HG03342 (cell line): ENCODE results near the gene ZNF408.

Source experiments
- ATAC-seq: cut with Tn5 transposase; IDR thresholded peaks from one replicate; pipeline ENCODE4 v1.9.1; 2021; ENCODE audit warnings: mild to moderate bottlenecking, moderate library complexity; ENCODE audit not compliant: unreplicated experiment

ZNF408 gene

DNA sequence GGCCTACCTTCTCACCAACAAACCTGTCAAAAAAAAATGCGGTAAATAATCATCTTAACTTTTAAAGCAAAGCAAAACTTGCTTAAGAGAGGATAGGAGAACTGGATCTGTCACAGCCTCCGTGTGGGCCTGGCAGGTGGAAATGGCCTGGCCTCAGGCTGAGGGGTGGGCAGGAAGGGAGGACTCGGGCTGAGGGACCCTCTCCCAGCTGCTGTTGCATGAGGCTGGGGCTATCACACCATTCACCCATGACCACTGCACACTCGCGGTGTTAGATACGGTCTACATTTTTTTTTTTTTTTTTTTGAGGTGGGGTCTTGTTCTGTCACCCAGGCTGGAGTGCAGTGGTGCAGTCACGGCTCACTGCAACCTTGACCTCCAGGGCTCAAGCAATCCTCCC lies 24.9 kb upstream of the ZNF408 start:
- no peak for ATAC-seq

DNA sequence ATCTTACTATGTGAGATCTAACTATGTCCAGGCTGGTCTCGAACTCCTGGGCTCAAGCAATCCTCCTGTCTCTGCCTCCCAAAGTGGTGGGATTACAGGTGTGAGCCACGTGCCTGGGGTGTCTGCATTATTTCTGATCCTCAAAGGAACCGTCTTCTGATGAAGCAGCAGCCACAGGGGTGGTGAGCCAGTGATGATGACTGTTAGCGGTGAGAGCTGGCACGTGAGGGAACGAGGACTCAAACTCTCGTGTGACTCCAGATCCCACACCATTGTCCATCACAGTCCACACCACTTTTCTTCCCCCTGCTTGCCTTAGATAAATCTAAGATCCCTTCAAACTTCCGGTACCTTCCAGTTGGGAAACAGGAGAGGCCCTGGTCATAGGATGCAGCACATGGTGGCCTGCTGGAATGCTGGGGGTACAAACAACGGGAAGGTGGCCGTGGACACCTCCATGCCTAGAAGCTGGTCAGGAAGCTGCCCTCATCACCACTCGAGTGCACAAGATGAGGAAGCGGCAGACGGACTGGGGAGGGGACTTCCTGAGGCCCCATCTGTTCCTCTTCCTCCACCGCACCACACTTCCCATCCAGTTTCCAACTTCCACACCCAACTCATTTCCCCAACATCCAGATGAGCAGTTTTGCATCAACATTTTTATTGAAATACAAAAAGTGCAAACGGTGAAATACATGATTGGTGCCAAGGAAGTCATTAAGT lies 24.2 kb upstream of the ZNF408 start:
- no peak for ATAC-seq

DNA sequence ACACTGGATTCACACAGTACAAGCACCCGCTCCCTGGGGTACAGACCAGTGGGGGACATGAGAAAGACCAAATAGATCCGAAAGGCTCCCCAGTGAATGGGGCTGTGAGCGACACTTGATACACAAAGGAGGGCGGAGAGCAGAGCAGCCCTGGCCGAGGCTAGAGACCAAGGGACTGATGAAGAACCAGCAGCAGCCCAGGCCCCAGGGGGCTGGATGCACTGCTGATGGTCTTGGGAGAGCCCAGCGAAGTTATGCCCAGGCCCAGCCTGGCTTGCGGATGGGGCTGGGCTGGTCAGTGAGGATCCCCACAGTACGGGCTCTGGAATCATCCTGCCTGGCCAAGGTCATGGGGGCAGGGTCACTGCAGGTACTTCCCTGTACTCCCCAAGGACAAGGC lies 23.7 kb upstream of the ZNF408 start:
- ATAC-seq, result no peak

DNA sequence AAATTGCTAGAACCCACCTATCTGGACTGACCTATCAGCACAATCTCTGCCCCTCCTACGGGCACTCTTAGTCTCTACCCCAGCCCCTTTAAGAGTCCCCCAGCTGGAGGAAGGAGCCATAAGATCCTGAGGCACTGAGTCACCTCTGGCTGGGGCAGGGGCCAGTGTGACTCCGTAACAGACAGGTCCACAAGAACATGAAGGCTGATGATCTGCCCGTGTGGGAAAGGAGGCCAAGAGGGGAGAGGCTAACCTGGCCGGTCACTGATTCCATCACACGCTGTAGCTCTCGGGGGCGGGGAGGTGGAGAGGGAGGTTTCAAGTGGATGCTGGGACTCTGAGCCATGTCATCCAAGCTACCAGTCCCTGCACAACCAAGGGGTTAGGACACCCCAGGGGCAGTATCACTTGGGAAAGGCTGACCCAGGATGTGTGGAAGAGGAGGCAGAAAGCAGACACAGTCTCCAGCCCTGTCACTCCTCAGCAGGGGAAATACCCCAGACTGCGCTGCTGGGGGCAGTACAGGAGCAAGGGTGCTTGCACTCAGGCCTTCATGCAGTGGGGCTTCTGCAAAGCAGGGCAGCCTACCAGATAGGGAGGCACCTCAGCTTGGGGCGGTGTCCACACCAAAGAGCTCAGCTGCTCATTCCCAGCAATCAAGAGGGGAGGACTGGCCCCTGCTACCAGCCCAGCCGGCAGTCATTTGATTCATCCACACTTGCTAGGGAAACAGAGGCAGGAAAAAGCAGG lies 22.7 kb upstream of the ZNF408 start:
- ATAC-seq, result no peak

DNA sequence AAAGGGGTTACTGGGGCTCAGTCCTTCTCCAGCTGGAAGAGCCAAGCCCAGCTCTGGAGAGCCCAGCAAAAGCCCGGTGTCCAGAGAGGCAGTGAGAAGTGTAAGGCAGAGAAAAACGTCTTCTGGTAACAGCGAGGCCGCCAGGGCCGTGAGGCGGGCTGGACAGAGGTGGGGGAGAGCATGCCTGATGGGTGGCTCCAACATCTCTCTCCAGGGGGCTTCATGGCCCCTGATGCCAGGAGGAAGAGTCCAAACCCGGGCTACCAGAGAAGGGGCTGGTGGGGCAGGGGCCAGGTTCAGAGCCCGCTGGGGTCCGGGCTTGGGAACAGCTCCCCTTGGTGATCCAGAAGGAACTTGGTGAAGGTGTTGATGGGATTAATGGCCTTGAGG lies 22.1 kb upstream of the ZNF408 start:
- no peak for ATAC-seq

DNA sequence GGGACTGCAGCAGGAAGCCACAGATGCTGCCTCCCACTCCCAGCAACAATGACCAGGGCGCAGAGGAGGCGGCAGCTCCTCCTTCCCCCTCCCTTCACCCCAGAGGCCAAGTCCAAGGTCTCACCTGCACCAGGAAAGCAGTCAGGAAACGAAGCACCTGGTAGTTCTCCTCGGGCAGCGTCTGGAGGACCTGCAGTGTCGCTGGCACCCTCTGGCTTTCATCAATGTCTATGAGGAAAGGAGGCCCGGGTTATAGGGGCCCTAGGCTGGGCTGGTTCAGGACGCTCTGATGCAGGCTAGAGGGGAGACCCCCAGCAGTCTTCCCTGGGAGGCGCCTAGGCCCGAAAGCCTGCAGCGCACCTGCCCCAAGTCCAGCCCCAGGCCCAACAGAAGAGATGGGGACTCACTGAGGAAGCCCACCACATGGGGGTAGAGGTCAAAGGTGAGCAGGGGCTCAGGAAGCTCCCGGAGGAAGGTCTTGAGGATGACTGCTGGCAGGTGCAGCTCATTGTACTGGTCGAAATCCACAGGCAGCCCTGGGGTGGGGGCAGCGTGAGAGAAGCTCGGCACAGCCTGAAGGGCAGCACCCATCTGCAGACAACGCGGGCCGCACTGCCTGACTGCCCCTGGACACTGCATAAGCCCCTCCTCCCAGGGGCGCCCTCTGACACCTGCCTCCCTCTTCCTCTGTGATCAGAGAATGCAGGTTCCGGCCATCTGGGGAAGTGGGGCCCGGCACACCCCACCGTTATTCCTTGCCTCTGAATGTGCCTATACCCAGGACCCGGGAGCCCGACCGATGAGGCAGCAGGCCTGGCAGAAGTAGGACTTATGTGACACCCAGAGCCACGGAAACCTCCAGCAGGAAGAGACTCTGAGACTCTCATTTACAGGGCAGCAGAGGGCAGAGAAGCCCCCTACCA lies 21.3 kb upstream of the ZNF408 start:
- no peak for ATAC-seq

DNA sequence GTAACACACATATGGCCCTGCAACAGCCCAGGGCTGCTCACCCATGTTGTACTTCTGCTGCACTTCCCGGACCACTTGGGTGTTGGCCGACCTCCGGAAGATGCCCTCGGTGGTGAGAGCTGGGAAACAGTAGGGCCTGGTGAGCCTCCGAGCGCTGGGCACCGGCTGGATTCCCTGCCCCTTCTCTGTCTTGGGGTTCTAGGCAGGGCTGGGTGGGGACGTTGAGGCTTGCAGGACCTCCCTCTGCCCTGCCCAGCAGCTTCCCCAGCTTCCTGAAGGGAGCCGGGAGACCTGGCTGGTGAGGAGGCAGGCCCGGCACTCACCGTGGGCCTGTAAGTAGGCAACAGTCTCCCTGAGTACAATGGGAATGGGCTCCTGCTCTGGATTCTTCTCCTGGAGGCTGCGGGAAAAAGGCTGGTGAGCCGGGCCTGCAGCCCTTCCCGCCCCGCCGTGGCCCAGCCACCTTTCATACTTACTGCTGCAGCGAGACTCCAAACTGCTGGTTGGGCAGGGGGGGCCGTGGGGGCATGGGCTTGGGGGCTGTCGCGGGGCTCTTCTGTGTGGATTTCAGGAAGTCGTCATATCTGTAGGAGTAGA lies 20.6 kb upstream of the ZNF408 start:
- ATAC-seq, result no peak

DNA sequence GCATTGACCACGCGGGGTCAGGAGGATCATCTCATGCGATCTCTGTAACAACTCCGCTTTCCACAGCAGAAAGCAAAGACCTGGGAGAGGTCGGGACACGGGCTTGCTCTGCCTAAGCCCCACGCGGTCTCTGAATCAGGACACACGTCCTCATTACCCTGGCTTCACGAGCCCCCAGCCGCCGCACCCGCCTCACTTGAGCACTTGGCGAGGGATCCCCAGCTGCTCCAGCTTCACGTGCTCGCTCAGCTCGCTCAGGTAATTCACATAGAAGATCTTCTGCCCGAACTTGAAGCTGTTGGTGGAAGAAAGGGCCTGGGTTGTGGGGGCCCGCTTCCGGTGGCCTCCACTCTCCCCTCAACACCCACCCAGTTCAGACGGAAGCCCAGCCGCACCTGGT lies 20.0 kb upstream of the ZNF408 start:
- ATAC-seq, result no peak

DNA sequence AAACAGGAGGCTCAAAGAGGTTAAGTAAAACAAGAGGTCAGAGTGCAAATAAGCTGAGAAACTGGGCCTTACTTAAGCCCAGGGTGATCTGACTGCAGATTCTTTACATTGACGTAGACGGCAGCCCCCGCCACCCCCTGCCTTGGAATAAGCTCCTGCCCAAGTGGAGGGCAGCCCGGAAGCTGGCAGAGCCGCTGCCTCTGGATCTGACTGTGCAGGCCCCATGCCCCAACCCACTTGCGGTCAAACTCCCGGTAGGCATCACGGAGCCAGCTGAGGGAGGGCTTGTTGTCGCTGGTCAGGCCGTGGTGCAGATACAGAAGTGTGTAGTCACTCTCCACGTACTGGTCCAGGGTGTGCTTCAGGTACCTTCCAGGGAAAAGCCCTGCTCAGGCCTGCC lies 19.0 kb upstream of the ZNF408 start:
- ATAC-seq, result no peak

DNA sequence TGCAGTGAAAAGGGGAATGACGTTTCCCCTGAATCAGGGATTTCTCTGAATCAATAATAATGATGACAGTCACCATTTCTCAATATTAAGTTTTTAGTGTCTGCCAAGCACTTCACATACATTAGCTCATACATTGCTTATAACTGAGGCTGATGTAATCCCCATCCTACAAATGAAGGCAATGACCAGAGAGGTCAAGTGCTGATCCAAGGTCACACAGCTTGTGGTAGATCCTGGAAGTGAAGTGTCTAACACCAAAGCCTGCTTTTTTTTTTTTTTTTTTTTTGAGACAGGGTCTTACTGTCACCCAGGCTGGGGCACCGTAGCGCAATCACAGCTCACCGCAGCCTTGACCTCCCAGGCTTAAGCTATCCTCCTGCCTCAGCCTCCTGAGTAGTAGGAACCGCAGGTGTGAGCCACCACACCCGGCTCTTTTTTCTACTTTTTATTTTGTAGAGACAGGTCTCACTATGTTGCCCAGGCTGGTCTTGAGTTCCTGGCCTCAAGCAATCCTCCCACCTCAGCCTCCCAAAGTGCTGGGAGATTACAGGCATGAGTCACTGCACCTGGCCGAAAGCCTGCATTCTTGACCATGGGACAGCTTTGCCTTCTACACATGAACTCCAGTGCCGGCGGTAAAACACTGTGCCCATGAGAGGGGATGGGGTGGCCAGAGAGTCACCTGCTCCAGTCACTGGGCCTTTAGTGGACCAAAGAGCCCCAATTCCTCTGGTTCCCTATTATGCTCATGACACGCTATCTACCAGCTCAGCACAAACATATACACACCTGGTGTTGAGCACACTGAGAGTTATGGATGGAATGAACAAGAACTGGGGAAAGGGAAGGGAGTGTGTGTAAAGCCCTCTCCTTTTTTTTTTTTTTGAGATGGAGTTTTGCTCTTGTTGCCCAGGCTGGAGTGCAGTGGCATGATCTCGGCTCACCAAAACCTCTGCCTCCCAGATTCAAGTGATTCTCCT lies 17.8 kb upstream of the ZNF408 start:
- no peak for ATAC-seq

DNA sequence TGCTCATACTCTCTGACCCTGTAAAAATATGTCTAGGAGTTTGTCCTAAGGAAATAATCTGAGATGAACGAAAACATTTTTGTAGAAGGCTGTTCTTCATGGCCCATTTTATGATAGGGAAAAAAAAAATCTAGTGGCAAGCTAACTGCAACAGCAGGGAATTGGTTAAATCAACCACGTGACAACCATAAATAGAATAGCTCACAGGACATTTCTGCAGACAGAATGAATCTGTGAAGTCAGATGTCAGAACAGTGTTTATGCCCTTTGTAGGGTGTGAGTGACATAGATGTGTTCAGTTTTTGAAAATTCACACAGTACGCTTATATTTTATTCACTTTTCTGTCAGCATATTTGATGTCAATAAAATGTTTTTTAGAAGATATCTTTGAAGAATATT lies 16.5 kb upstream of the ZNF408 start:
- ATAC-seq, result no peak

DNA sequence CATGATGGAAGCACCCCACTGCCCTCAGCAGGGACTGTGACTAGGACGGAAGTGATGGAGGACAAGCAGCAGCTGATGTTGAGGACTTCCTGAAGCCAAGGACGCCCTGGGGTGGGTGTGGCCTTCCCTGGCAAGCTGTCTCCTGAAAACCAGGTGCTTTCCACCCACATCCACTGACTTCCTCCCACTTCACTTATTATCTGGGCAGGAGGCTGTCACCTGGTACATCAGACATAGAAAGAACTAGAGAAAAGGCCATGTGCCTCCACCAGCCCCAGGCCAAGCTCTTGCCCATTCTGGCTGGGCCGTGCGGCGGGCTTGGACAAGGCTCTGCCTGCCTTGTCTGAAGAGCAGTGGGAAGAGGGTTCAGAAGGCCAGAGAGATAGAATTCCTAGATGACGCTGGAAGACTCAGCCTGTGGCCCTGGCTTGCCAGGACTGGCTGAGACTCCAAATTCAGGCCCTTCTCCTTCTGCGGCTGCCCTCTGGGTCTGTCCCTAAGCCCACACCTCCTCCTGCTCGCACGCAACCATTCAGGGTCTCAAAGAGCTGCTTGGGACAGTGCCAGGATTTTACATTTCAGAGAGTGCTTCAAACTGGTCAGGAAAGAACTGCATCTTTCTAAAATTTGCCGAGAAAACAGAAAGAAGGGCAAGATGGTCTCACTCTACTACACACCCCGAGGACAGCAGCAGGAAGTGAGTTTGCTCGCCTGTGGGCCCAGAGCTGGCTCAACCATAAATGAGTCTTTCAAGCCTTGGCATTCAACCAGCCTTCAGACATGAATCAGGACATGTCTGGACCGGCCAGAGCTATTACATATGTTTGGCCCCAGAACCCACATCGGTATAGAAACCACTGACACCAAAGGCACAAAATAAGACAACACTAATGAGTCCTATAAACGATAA lies 13.7 kb upstream of the ZNF408 start:
- no peak for ATAC-seq

DNA sequence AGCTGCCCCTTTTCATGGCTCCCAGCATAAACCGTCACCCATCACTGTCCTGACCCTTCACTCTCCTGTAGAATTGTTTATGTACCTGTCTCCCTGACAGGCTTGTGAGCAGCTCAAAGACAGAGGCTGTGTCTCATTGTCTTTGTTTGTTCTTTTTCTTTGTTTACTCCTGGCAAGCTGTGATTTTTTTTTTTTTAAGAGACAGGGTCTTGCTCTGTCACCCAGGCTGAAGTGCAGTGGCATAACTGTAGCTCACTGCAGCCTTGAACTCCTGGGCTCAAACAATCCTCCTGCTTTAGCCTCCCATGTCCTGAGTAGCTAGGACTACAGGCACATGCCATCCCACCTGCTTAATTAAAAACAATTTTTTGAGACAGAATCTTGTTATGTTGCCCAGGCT lies 10.1 kb upstream of the ZNF408 start:
- ATAC-seq, result no peak

DNA sequence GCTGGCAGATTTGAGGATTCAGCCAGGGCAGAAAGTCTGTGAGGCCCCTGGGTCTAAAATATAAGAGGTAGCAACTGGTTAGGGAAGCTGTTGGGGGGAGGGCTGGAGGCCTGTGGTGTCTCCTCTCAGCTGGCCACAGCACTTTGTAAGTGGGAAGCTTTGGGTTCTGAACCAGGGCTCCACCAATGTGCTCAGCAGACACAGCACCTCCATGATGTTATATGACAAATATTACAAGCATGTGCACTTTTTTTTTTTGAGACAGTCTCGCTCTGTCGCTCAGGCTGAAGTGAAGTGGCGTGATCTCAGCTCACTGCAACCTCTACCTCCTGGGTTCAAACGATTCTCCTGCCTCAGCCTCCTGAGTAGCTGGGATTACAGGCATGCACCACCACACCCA lies 8.4 kb upstream of the ZNF408 start:
- ATAC-seq, result no peak

DNA sequence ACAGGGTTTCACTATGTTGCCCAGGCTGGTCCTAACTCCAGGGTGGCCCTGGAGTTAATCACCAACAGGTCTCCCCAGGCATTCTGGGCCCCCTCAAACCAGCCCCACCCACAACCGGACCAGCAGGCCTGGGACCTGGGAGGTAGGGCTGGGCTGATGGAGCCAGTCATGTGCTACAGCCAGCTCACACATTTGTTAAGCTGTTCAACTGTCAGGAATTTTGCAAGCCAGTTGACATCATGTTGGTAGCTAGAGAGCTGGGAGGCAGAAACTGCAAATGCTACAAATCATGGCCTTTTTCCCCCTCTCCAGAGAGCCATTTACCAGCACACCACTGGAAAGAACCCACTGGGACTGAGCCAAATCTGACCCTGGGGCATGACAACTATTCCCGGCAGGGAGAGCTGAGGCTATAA lies 7.2 kb upstream of the ZNF408 start:
- no peak for ATAC-seq

DNA sequence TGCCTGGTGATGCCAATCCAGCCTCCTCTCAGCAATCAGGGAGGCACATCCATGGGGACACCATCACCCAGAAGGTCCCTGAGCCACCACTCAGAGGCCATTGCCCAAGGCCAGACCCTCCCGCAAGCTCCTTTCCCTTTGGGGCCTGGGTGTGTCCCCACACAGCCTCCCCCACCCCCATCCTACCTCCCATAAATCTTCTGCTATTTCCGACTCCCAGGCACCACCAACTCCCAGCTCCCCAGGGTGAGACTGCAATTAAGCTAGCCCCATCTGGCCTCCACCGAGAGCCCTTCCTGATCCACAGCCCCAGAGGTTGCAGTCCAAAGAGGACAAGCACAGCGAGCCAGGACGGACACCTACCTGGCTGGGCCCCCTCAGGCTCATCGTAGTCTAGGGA lies 6.8 kb upstream of the ZNF408 start:
- no peak for ATAC-seq

DNA sequence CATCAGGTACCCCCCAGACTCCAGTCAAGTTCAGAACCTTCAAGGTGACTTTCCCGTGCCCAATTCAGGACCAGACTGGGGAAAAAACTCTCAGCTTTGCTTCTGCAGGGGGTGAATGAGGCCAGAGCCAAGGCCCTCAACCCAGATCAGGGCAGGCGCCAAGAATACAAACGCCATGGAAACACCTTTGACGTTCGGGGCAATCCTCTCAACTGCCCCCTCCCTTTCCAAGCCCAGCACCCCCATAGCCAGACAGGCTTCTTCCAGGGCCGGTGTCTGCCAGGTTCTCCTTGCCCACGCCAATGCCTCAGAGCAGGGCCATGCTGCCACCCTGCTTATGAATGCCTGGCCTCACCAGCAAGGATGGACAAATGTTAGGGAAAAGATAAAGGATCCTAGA lies 6.2 kb upstream of the ZNF408 start:
- no peak for ATAC-seq

DNA sequence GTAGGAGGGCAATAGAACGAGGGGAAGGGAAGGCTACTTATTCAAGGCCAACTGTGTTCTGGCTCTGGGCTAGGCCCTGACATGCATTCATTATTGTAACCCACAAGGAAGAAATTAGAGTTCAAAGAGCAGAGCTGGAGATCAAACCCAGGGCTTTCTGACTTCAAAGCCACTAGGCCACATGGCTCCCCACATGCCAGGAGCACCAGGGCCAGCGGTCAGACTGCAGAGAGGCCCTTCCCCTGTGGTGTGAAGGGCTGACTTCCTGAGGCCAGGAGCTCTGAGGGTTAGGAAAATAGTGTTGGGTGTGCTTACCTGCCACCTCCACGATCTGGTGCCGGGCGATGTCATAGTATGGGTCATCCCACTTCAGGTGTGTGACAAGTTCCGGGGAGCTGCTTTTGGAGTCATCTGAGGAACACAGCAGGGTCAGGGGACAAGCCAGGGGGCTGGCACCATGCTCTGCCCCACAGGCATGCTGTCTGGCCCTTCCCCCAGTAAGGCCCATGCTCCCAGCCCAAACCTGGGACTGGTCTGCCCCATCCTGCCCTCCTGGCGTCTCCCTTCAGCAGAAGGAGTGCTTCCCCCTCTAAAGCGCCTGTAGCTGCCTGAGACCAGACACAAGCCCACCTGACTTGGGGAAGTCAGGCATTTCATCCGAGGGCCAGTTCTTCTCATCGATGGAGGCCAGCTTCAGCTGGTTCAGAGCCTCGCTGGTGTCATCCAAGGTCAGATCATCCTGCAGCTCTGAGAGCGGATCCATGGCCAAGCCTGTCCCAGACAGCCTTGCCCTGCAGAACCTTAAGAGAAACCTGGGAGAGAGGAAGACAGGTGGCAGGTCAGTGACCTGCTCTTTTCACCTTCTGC lies 5.3 kb upstream of the ZNF408 start:
- no peak for ATAC-seq
